GM10248 (cell line): ENCODE measurements around the gene NTNG1.

Experiments
- CTCF ChIA-PET: fragments of 300-600 bp; sonication (Branson Sonifier 250); formaldehyde crosslinking; extraction: SDS; loops from one replicate; lab custom pipeline; 2021; ENCODE audit warnings: antibody characterized with exemption; lab: Yijun Ruan, JAX
- POLR2A ChIA-PET: fragments of 350-650 bp; sonication (Branson Sonifier 250); formaldehyde crosslinking; extraction: SDS; loops from one replicate; lab custom pipeline; 2020; ENCODE audit warnings: antibody characterized with exemption; lab: Yijun Ruan, JAX
- DNase-seq: peaks from one replicate; pipeline ENCODE4 v3.0.0; 2012; ENCODE audit errors: extremely low spot score
- CTCF ChIP-seq: IDR thresholded peaks from 2 replicates; pipeline ENCODE4 v1.5.1; 2012; ENCODE audit warnings: mild to moderate bottlenecking, low read depth; ENCODE audit errors: extremely low read depth, missing control alignments, control extremely low read depth

NTNG1 gene

DNA sequence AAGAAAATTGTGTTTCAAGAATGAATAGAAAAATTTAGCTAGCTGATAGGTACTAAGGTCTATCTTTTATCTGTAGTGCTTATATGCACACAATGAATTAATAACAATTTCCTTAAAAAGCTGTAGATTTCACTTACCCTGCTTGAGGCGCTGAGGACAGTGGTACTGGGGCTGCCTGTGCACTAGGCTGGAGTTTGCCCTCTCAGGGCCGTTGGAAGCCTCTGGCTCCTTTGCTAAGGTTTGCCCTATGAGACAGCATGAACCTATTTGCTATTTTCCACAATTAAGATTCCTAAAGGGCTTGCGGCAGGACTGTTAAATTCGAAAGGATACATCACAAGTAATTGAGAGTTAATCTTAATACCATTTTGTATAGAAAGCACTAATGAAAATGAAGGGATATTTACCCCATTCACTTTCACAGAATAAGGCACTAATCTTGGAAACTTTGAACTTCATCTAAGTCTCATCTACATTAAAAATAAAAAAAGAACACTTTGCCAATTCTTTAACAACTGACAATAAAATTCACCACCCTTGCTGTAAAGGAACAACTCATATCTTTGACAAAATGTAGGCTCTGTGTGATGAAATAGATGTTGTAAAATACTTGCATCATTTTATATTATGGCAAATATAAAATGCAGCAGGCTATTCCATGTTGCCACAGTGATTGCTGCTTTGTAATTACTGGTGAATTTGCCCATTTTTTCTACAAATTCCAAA, 293.0 kb downstream of the NTNG1 start:
- DNase-seq, result no peak
- CTCF ChIA-PET, result interaction anchor here (0.8 to 1.3 kb wide), 4 partner anchors 10 to 100 kb away, joined by 3 read pairs; no protein-coding TSS in a partner anchor
- no peak for TF ChIP-seq CTCF
- POLR2A ChIA-PET, result no interaction called here

DNA sequence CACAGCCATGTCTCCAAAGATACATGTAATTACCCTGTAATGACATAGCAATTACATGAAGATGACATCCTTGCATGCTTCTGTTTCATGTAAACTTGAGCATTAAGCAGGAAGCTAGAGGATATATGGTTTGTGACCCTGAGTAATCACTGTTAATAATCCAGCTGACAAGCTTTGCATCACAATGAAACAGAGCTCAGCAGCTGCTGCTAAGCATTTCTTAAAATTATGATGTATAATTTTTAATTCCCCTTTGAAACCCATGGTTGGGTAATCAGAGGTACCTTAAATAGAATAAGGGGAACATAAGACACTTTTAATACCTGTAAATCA, 293.5 kb downstream of the NTNG1 start:
- ChIA-PET CTCF (interaction anchor here (0.9 to 1.3 kb wide), 2 partner anchors 92 to 94 kb away, joined by 3 read pairs; no protein-coding TSS in a partner anchor), POLR2A (no interaction called here)
- TF ChIP-seq CTCF, result no peak
- no peak for DNase-seq

GRCh38 chr1:107436552-107437241, 295.9 kb downstream of the NTNG1 start:
- ChIA-PET POLR2A (no interaction called here), CTCF (interaction anchor here (1.0 to 1.8 kb wide), 4 partner anchors 10 to 93 kb away, joined by 3 read pairs; no protein-coding TSS in a partner anchor)
- TF ChIP-seq CTCF, result no peak
- DNase-seq, result no peak

- POLR2A ChIA-PET, result no interaction called here
- CTCF ChIA-PET, result interaction anchor here (1.0 to 3.7 kb wide), 3 partner anchors 9 to 37 kb away, joined by 3 to 26 read pairs (median 5); no protein-coding TSS in a partner anchor
- no peak for TF ChIP-seq CTCF
- no peak for DNase-seq
Observed at GRCh38 chr1:107439567-107439966, 298.7 kb downstream of the NTNG1 start.

- no peak for TF ChIP-seq CTCF
- no peak for DNase-seq
- ChIA-PET CTCF (no interaction called here), POLR2A (no interaction called here)
Observed at GRCh38 chr1:107442551-107442950, 301.7 kb downstream of the NTNG1 start.

DNA sequence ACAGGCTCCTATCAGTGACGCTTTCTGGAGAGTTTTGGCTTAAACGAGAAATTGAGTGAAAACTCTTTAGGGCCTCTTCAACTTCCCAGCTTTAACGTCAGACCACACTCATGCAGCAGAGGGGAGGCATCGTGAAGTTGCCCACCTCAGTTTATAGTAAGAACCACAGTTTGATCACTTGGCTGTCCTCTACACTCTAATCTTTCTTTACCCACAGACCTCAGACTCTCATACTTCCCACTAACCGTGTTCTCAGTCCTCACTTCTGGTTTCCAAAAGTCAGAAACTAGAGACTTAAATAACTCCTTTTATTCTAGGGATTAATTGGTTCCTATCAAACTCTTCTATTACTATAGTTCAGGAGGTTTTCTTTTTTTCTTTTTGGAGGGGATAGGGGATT, 302.2 kb downstream of the NTNG1 start:
- TF ChIP-seq CTCF, result no peak
- ChIA-PET POLR2A (no interaction called here), CTCF (no interaction called here)
- DNase-seq, result no peak
